Stimulated activated CD4-positive, alpha-beta T cell treated with anti-CD3 and anti-CD28 coated beads, TNF-alpha, amount 100 ng/mL, for 24 hours (primary cell): ENCODE results near the gene PLPPR4.

Experiments
- DNase-seq, 3 experiments: peaks; one replicate each; pipeline ENCODE4 v3.0.0-alpha.2; 2020; ENCODE audit warnings: low read depth in 3 of 3

The PLPPR4 gene

GRCh38 chr1:99348397-99349132 is 84.3 kb downstream of the PLPPR4 start:
- no peak for DNase-seq

DNA sequence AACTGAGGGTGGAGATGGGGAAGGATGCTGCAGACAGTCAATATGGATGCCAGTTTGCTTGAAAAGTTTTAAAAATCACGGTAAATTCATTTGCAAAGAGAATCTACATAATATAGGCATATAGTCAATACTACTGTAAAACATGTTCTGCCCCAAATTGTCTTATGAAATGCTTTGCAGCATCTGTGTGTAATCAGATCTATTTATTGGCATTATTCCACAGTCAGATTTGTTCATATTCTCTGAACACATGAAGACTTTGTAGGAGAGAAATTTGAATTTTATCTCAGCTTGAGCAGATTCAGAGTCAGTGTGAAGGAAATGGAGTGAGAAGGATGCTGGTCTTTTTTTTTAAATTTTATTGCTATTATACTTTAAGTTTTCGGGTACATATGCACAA is 88.5 kb downstream of the PLPPR4 start:
- no peak for DNase-seq

GRCh38 chr1:99358770-99359169 is 94.5 kb downstream of the PLPPR4 start:
- DNase-seq = no peak
